GM10248 (cell line): Measurements from ENCODE around the gene PIGH.

ENCODE experiments used
- CTCF ChIA-PET: fragments of 300-600 bp; sonication (Branson Sonifier 250); formaldehyde crosslinking; extraction: SDS; loops from one replicate; lab custom pipeline; 2021; ENCODE audit warnings: antibody characterized with exemption; lab: Yijun Ruan, JAX
- POLR2A ChIA-PET: fragments of 350-650 bp; sonication (Branson Sonifier 250); formaldehyde crosslinking; extraction: SDS; loops from one replicate; lab custom pipeline; 2020; ENCODE audit warnings: antibody characterized with exemption; lab: Yijun Ruan, JAX
- DNase-seq: peaks from one replicate; pipeline ENCODE4 v3.0.0; 2012; ENCODE audit errors: extremely low spot score
- TF ChIP-seq, protein P1 (sequence below): IDR thresholded peaks from 2 replicates; pipeline ENCODE4 v1.5.1; 2012; ENCODE audit warnings: mild to moderate bottlenecking, low read depth; ENCODE audit errors: extremely low read depth, missing control alignments, control extremely low read depth

The PIGH gene

DNA sequence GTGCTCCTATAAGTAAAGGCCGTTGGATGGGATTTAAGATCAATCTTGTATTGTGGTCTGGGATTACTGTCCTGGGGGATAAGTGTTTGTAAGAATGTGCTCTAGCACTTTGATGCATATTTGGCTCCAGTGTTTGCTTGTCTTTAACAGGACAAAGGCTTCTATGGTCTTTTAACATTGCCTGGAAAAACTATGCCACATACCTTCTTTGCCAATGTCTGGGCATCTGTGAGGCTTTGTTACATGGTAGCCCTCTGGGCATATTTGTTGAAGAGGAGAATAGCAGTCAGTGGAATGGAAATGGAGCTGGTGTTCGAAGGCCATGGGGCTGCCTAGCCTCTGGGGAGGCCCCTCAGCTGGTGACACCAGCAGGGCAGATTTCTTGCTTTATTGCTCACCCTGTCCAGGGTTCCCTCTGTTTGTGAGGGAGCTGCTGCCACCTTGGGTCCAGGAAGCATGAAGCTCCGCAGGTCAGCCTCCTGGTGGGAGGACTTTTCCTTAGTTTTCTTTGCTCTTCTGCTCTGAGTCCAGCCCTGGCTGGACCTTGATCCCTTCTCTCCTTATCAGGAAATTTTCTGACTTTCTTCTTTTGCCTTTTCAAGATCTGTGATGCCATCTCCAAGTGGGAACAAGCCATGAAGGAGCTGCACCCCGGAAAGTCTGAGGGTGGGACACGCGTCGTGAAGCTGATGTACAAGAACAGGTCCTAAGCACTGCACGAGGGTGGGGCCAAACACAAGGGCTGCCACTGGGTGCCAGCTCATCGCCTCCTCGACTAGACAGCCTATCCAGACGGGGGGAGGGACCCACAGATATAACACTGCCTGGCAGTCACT lies 19.5 kb downstream of the PIGH start:
- CTCF ChIA-PET = interaction anchor here (0.9 to 38.5 kb wide), 9 partner anchors 9 to 151 kb away, joined by 4 to 695 read pairs (median 15); partner anchors contain the start of genes PIGH and RDH12
- no peak for DNase-seq
- TF ChIP-seq, protein P1, sequence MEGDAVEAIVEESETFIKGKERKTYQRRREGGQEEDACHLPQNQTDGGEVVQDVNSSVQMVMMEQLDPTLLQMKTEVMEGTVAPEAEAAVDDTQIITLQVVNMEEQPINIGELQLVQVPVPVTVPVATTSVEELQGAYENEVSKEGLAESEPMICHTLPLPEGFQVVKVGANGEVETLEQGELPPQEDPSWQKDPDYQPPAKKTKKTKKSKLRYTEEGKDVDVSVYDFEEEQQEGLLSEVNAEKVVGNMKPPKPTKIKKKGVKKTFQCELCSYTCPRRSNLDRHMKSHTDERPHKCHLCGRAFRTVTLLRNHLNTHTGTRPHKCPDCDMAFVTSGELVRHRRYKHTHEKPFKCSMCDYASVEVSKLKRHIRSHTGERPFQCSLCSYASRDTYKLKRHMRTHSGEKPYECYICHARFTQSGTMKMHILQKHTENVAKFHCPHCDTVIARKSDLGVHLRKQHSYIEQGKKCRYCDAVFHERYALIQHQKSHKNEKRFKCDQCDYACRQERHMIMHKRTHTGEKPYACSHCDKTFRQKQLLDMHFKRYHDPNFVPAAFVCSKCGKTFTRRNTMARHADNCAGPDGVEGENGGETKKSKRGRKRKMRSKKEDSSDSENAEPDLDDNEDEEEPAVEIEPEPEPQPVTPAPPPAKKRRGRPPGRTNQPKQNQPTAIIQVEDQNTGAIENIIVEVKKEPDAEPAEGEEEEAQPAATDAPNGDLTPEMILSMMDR = no peak
- POLR2A ChIA-PET = no interaction called here

GRCh38 chr14:67579636-67580035 lies 20.4 kb downstream of the PIGH start:
- no peak for DNase-seq
- TF ChIP-seq, protein P1 = no peak
- POLR2A ChIA-PET = no interaction called here
- CTCF ChIA-PET = interaction anchor here (0.9 to 38.5 kb wide), 10 partner anchors 10 to 151 kb away, joined by 3 to 695 read pairs (median 8); partner anchors contain the start of genes PIGH and RDH12

GRCh38 chr14:67579040-67579439 lies 21.0 kb downstream of the PIGH start:
- no peak for DNase-seq
- ChIA-PET POLR2A (no interaction called here), CTCF (interaction anchor here (1.0 to 38.5 kb wide), 9 partner anchors 10 to 150 kb away, joined by 3 to 695 read pairs (median 6); partner anchors contain the start of genes PIGH and RDH12)
- TF ChIP-seq, protein P1 = no peak

- ChIA-PET POLR2A (no interaction called here), CTCF (interaction anchor here (1.0 to 38.5 kb wide), 8 partner anchors 9 to 149 kb away, joined by 3 to 695 read pairs (median 84); partner anchors contain the start of genes PIGH and RDH12)
These were observed 21.9 kb downstream of the PIGH start for GRCh38 chr14:67577909-67578749.

DNA sequence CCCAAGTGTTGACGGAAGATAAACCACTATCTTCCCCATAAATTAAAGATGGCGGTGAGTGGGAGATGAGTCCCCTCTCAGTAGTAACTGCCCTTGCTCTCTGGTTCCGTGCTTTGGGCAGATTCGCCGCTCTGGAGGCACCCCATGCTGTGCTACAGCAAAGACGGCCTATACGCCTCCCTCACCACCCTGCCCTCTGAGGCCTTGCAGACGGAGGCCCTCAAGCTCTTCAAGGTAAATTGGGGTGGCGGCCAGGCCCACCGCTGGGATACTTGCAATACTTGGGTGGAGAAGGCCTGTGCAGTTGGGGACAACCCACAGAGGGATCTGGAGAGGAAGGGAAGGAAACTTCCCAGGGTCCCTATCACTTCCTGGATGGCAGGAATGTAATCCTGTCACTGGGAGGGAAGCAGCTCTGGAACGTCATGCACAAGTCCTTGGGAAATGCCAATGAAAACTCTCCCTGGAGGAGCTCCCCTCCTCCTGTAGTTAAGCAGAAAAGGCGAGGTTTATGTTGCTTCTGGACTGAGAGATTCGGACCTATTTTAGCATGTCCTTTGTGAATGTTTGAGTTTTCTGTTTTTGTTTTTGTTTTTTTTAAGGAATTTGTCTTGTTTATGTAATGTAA lies 22.8 kb downstream of the PIGH start:
- POLR2A ChIA-PET = no interaction called here
- no peak for DNase-seq
- CTCF ChIA-PET = interaction anchor here (0.8 to 38.5 kb wide), 9 partner anchors 7 to 148 kb away, joined by 3 to 695 read pairs (median 7); partner anchors contain the start of gene RDH12
- TF ChIP-seq, protein P1 = no peak

More at GRCh38 chr14:67577909-67578749, 21.9 kb downstream of the PIGH start:
- TF ChIP-seq, protein P1 = no peak
- DNase-seq = no peak
